ENCODE measurements around the gene RHOH. TPM values are rescaled to one million over a fixed set of nuclear protein-coding genes. Genes with fewer than 3 reads are reported as not detected.

RHOH gene
- total and polyA plus RNA-seq, 2 experiments from 2014 or later, result not detected

DNA sequence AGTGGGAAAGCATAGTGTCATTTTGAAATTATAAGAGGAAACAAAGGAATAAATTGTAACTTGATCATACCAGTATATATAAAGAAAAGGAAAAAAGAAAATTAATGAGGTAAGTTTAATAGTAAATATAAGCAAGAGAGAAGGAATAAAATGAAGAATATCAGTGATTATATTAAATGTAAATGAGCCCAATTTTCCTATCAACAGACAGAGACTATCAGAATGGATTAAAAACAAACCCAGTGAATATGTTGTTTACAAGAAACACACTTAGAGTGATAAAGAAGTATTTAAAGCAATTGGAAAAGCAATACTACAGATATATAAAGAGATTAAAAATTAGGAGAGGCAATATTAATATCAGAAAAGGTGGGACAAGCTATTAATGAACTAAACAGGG, 28.8 kb upstream of the RHOH start:
- no peak for TF ChIP-seq EZH2phosphoT487 (IDR thresholded peaks at IDR 0.05; ENCODE audit: insufficient read depth, low read depth)
- no peak for TF ChIP-seq EZH2 (IDR thresholded peaks at IDR 0.05; ENCODE audit: insufficient read depth, poor library complexity, severe bottlenecking)
- Histone ChIP-seq H3F3A (ENCODE audit: insufficient read depth) (no peaks in the 10 kb centered on the region), H4K20me1 (ENCODE audit: insufficient read depth) (no peaks in the 10 kb centered on the region), H3K9ac (no peak overlapping the region), H3K36me3 (ENCODE audit: low read depth) (no peaks in the 10 kb centered on the region), H3K4me3 (no peak overlapping the region), H3K4me2 (ENCODE audit: unreplicated experiment) (no peak overlapping the region), H3K27ac (no peak overlapping the region), H3K9me3 (ENCODE audit: low read depth) (no peaks in the 10 kb centered on the region), H2AFZ (no peak overlapping the region), H3K79me2 (ENCODE audit: insufficient read depth) (no peaks in the 10 kb centered on the region), H3K9me2 (ENCODE audit: insufficient read depth) (no peaks in the 10 kb centered on the region), H3K27me3 (replicated peaks; ENCODE audit: insufficient read depth) (no peaks in the 10 kb centered on the region), H3K4me1 (ENCODE audit: insufficient read depth) (no peaks in the 10 kb centered on the region)
- no peak for DNase-seq
- in situ Hi-C loops (cut with MboI), result loop anchor here (25.0 kb wide), 1 partner anchor 544 kb away; no protein-coding TSS in a partner anchor

- no peaks in the 10 kb centered on the region for H3F3A ChIP-seq (ENCODE audit: insufficient read depth)
- H3K9me2 ChIP-seq (ENCODE audit: insufficient read depth), result no peaks in the 10 kb centered on the region
- no peaks in the 10 kb centered on the region for H3K9me3 ChIP-seq (ENCODE audit: low read depth)
- no peaks in the 10 kb centered on the region for H3K27me3 ChIP-seq (replicated peaks; ENCODE audit: insufficient read depth)
- in situ Hi-C loops (cut with MboI), result loop anchor here (25.0 kb wide), 1 partner anchor 542 kb away; no protein-coding TSS in a partner anchor
- no peak for DNase-seq
- H3K4me1 ChIP-seq (ENCODE audit: insufficient read depth), result no peaks in the 10 kb centered on the region
- no peak overlapping the region for H3K4me2 ChIP-seq (ENCODE audit: unreplicated experiment)
- TF ChIP-seq EZH2 (IDR thresholded peaks at IDR 0.05; ENCODE audit: insufficient read depth, poor library complexity, severe bottlenecking) (no peak), EZH2phosphoT487 (IDR thresholded peaks at IDR 0.05; ENCODE audit: insufficient read depth, low read depth) (no peak)
- no peak overlapping the region for H3K9ac ChIP-seq
- H4K20me1 ChIP-seq (ENCODE audit: insufficient read depth), result no peaks in the 10 kb centered on the region
- H3K27ac ChIP-seq, result no peak overlapping the region
- no peaks in the 10 kb centered on the region for H3K36me3 ChIP-seq (ENCODE audit: low read depth)
- no peak overlapping the region for H3K4me3 ChIP-seq
- H3K79me2 ChIP-seq (ENCODE audit: insufficient read depth), result no peaks in the 10 kb centered on the region
- H2AFZ ChIP-seq, result no peak overlapping the region
Observed at GRCh38 chr4:40170588-40170987, 26.2 kb upstream of the RHOH start.

- no peak overlapping the region for H2AFZ ChIP-seq
- no peak for TF ChIP-seq EZH2phosphoT487 (IDR thresholded peaks at IDR 0.05; ENCODE audit: insufficient read depth, low read depth)
- no peak for TF ChIP-seq EZH2 (IDR thresholded peaks at IDR 0.05; ENCODE audit: insufficient read depth, poor library complexity, severe bottlenecking)
- DNase-seq, result no peak
- in situ Hi-C loops (cut with MboI), result loop anchor here (25.0 kb wide), 1 partner anchor 539 kb away; no protein-coding TSS in a partner anchor
- H3K4me1 ChIP-seq (ENCODE audit: insufficient read depth), result no peaks in the 10 kb centered on the region
- H3K79me2 ChIP-seq (ENCODE audit: insufficient read depth), result no peaks in the 10 kb centered on the region
- H3K9me2 ChIP-seq (ENCODE audit: insufficient read depth), result no peaks in the 10 kb centered on the region
- H3K4me2 ChIP-seq (ENCODE audit: unreplicated experiment), result no peak overlapping the region
- no peak overlapping the region for H3K27ac ChIP-seq
- 68 to 71% methylated on average over 4 of the region's 4 CpGs for WGBS, 2 experiments (ENCODE audit: low coverage in 1 of 2, low lambda C conversion rate in 2 of 2, missing lambda C conversion rate in 2 of 2)
- no peaks in the 10 kb centered on the region for H3F3A ChIP-seq (ENCODE audit: insufficient read depth)
- no peak overlapping the region for H3K4me3 ChIP-seq
- no peaks in the 10 kb centered on the region for H3K36me3 ChIP-seq (ENCODE audit: low read depth)
- H3K27me3 ChIP-seq (replicated peaks; ENCODE audit: insufficient read depth), result no peaks in the 10 kb centered on the region
- H4K20me1 ChIP-seq (ENCODE audit: insufficient read depth), result no peaks in the 10 kb centered on the region
- no peak overlapping the region for H3K9ac ChIP-seq
- H3K9me3 ChIP-seq (ENCODE audit: low read depth), result no peaks in the 10 kb centered on the region
Observed at GRCh38 chr4:40173470-40173875, 23.4 kb upstream of the RHOH start.

DNA sequence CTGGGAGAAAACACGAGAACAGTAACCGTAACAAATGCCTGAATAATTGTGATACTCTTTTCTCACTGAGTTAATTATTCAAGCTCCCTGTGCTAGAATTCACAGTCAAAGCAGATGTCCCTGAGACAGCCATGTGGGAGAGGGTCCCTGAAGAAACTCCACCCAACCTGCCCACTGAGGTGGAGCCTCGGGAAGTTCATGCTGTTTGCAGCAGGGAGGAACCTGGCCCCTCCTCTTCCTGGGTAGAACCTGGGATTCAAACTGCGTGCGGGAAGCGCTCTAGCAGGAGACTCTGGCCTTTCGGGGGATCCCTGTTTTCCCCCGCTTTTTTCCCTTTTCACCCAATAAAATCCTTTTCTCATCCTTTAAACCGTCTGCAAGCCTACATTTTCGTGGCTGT, 20.2 kb upstream of the RHOH start:
- Histone ChIP-seq H3K36me3 (ENCODE audit: low read depth) (no peaks in the 10 kb centered on the region), H3K9ac (no peak overlapping the region), H3K9me3 (ENCODE audit: low read depth) (no peaks in the 10 kb centered on the region), H3K27me3 (replicated peaks; ENCODE audit: insufficient read depth) (no peaks in the 10 kb centered on the region), H3K9me2 (ENCODE audit: insufficient read depth) (no peaks in the 10 kb centered on the region), H3K4me1 (ENCODE audit: insufficient read depth) (peaks cover 11% of the 10 kb centered on the region), H4K20me1 (ENCODE audit: insufficient read depth) (no peaks in the 10 kb centered on the region), H3F3A (ENCODE audit: insufficient read depth) (0 out of 2 replicates have a peak, but pooled peaks cover 7% of the 10 kb centered on the region), H3K79me2 (ENCODE audit: insufficient read depth) (no peaks in the 10 kb centered on the region), H3K4me3 (no peak overlapping the region), H3K27ac (no peak overlapping the region), H2AFZ (peak overlapping the region; percentile 28; the same call in 1 of the 2 replicates), H3K4me2 (ENCODE audit: unreplicated experiment) (no peak overlapping the region)
- TF ChIP-seq EZH2phosphoT487 (IDR thresholded peaks at IDR 0.05; ENCODE audit: insufficient read depth, low read depth) (no peak), EZH2 (IDR thresholded peaks at IDR 0.05; ENCODE audit: insufficient read depth, poor library complexity, severe bottlenecking) (no peak)
- 76 to 80% methylated on average over 10 of the region's 10 CpGs for WGBS, 2 experiments (ENCODE audit: low coverage in 1 of 2, low lambda C conversion rate in 2 of 2, missing lambda C conversion rate in 2 of 2)
- no peak for DNase-seq
- in situ Hi-C loops (cut with MboI), result no loop called here

GRCh38 chr4:40177591-40177990, 19.2 kb upstream of the RHOH start:
- no peak for DNase-seq

More at GRCh38 chr4:40177591-40177990, 19.2 kb upstream of the RHOH start:
- Histone ChIP-seq H3K79me2 (ENCODE audit: insufficient read depth) (no peaks in the 10 kb centered on the region), H3K4me1 (ENCODE audit: insufficient read depth) (peaks cover 11% of the 10 kb centered on the region), H3K36me3 (ENCODE audit: low read depth) (no peaks in the 10 kb centered on the region), H3K9ac (no peak overlapping the region), H3K27ac (no peak overlapping the region), H3K9me3 (ENCODE audit: low read depth) (no peaks in the 10 kb centered on the region), H3K4me2 (ENCODE audit: unreplicated experiment) (no peak overlapping the region), H3K4me3 (no peak overlapping the region), H3K9me2 (ENCODE audit: insufficient read depth) (no peaks in the 10 kb centered on the region), H2AFZ (no peak overlapping the region), H4K20me1 (ENCODE audit: insufficient read depth) (no peaks in the 10 kb centered on the region), H3F3A (ENCODE audit: insufficient read depth) (0 out of 2 replicates have a peak, but pooled peaks cover 7% of the 10 kb centered on the region), H3K27me3 (replicated peaks; ENCODE audit: insufficient read depth) (no peaks in the 10 kb centered on the region)
- WGBS, 2 experiments (ENCODE audit: low coverage in 1 of 2, low lambda C conversion rate in 2 of 2, missing lambda C conversion rate in 2 of 2), result 85 to 86% methylated on average over 2 of the region's 2 CpGs
- in situ Hi-C loops (cut with MboI), result no loop called here
- TF ChIP-seq EZH2 (IDR thresholded peaks at IDR 0.05; ENCODE audit: insufficient read depth, poor library complexity, severe bottlenecking) (no peak), EZH2phosphoT487 (IDR thresholded peaks at IDR 0.05; ENCODE audit: insufficient read depth, low read depth) (no peak)

Measured in GM23248 (cell line).